GM19025 (cell line): ENCODE data around the gene RASA3.
"Not testable (repeated sequence)": the region's sequence is repeated elsewhere in the genome, so short reads cannot be mapped to it uniquely, and the experiment has no call there.

Experiments used
- ATAC-seq: cut with Tn5 transposase; IDR thresholded peaks from one replicate; pipeline ENCODE4 v1.9.1; 2021; ENCODE audit warnings: mild to moderate bottlenecking, low read depth, moderate library complexity; ENCODE audit not compliant: unreplicated experiment

Gene RASA3

DNA sequence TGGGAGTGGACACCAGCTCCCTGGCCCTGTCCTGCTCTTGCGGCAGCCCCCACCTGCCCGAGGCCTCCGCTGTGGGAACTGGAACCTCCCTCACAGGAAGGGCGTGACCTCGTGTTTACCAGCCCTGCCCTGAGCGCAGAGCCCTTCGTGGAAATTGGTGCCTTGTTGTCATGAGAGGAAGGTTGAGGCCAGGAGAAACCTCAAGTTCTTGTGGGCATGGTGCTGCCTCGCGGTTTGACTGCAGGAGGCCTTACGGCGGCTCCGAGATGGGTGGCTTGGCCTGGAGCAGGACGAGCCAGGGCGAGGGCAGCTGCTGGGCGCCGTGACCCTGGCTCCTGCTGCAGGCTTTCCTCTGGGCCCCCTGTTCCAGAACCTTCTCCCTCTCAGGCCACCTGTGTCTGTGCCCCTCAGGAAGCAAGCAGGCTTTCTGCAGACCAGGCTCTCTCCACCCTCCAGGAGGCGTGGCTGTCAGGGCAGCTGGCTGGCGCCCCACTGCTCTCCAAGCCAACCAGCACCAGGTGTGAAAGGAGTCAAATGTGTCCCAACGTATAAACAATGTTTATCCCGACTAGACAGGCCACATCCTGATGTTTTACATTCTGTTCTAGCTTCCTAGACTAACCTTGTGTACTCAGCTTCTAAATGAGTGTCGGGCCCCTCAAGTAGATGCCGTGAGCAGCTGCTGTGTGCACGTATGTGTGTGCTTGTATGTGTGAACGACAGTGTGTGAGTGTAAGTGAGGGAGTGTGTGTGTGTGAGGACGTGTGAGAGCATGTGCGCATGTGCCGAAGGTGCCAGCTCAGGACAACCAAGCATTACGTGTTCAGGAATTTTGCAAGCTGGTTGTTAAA, 10.4 kb upstream of the RASA3 start:
- ATAC-seq, result no peak

DNA sequence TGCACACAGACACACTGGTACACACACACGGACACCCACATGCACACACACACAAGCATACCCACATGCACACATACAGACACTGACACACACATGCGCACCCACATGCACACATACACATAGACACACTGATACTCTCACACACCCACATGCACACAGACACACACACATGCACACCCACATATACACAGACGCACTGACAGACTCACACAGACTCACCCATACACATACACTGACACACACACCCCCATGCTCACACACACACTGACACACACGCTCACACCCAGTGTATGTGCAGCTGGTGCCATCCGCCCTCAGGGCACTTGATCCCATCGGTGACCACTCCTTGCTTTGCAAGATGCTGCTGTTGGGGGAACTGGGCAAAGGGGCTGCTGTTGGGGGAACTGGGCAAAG, 9.7 kb upstream of the RASA3 start:
- no peak for ATAC-seq

DNA sequence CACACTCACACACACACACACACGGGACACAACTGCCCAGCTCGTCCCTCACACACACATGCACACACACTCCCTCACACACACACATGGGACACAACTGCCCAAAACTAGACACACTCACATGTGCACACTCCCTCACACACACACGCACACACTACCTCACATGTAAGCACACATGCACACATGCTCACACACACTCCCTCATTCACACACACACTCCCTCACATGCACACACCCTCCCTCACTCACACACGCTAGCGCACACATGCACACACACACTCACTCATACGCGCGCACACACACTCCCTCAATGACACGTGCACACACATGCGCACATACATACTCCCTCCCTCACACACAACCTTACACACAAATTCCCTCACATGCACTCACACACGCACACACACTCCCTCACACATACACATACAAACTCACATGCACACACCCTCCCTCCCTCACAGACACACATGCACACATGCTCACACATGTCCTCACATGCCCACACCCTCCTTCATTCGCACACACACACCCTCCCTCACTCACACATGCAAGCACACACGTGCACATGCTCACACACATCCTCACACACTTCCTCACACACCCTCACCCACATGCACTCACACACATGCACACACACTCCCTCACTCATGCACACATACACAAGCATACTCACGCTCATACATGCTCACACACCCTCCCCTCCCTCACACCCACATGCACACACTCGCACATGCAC, 9.0 kb upstream of the RASA3 start:
- ATAC-seq, result no peak

DNA sequence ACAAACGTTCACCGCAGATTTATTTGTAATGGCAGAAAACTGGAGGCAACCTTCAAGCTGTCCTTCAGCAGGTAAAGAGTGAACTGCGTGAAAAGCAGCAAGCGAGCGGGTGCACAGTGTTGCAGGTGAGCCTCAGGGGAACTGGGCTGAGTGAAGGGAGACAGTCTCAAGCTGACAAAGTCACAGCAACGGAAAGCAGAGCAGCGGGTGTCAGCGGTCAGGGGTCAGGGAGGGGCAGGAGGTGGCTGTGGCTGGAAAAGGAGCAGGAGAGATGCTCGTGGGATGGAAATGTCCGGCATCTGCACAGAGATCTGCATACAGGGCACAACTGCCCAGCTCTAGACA, 8.5 kb upstream of the RASA3 start:
- no peak for ATAC-seq

DNA sequence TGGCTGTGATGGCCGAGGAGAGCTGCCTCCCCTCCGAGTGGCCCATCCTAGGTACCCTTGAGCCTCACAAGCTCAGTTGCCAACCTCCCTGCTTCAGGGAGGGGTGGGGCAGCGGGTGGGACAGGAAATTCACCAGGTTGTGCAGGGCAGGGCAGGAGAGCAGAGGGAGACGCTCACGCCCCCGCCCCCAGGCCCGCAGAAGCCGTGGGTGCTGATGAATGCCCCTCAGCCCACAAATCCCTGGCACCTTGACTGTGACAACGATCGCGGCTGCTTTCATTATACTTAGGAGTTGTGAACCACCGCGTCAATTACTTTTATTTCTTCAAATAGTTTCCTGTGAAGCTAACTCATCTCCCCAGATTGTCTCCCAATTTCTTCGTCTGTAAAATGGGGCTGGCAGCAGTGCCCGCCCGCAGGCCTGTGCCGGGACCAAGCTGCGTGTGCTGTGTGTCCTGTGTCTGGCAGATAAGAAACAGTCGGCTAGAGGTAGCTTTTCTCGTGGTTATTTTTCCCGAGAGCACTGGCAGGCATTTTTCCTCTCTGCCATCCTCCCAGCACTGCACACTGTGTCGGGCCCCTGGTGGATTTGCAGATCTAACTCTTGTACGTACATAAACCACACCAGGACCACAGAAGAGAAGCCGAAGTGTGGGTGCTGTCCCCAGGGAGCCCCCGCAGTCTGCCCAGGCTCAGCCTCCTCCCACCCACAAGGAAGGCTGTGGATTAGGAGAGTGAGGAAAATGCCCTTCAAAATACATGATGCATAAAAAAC, 7.9 kb upstream of the RASA3 start:
- no peak for ATAC-seq

DNA sequence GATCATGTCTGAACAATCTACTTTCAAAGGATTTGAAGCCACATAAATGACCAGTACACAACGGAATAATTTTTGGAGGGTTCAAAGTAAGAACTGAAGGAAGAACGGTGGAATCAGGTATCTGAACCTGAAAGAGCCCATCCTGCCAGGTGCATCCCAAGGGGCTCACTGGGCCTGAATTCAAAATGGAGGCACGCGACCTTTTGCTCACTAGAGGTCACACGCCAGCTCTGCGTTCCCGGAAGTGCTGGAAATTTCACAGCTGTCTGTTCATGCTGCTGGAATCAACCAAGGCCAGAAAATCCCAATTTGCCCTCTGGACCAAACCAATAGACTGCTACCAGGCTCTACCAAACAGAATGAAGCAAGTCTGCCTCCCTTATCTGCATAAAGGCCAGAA, 4.2 kb upstream of the RASA3 start:
- ATAC-seq, result no peak

DNA sequence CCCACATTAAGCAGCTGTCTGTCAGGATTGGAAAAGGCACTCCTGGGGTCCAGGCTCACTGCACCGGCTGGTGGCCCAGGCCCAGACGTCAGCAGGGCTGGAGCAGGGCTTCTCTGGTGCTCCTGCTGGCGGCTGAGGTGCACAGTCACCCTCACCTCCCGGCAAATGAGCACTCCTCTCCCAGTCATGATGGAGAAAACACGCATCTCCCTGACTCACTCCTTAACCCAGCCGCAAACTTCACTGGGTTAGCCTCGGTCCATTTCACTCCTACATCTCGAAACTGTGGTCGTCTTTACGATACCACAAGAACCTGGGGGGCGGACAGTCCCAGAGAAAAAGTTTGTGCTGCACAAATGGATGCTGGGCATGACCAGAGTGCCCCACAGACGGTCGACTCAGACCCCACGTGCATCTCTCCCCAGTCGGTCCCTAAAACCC, 3.3 kb upstream of the RASA3 start:
- ATAC-seq, result no peak

DNA sequence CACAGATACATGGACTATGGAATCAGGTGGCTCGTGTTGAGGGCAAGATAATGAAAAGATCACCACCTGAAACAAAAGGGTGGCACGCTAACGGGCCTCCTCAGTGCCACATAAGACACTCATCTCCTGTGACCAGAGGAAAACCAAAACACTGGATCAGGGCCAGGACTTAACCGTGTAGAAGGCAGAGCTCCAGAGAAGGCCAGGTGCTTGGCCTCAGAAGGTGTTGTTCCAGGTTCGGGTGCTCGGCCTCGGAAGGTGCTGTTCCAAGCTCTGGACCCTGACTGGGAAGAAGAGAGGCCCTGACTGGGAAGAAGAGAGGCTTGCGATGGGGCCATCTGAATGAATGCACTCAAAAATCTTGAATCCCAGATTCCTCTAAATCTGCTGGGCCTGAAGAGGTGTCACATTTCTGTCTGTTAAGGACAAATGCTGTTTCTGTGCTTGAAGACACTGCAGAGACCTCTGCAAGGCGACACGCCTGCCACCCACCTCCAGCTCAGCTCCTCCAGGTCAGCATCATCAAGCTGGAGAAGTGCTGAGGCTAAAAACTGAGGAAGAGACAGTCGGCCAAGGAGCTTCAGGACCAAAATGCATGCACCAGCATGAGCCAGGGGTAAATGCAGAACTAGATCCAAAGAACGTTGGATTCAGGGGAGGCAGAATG, 2.7 kb upstream of the RASA3 start:
- ATAC-seq, result no peak

DNA sequence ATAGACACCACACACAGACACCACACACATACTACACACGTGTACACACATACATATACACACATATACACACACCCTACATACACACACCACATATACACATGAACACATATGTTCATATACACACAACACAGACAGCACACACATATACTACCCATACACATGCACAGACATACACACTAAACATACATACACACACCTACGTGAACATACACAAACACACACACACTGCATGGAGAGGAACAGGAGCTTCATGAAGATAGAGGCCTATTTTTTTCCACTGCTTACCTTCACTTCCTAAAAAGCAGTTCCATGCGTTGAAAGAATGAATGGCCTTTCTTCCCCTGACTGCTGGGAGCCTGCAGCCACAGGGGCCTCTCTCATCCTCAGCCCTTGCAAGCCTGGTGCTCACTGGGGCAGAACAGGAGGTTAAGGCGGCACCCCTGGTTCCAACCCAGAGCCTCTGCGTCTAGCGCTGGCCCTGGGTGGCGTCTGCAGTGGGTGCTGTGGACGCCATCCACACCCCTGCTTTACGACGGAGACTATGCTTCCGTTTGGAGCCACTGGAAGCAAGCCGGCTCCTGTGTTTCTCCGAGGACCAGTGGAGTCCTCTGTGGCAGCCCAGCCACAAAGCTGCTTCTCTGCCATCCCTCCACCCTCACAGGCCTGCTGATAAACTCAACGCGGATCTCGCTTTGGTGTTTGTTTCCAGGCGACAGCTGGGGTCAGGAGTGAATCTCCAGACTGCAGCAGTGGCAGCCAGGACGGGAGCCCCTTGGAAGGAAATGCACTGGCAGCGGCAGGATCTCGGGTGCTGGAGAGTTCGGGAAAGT, 1.9 kb upstream of the RASA3 start:
- ATAC-seq, result no peak

DNA sequence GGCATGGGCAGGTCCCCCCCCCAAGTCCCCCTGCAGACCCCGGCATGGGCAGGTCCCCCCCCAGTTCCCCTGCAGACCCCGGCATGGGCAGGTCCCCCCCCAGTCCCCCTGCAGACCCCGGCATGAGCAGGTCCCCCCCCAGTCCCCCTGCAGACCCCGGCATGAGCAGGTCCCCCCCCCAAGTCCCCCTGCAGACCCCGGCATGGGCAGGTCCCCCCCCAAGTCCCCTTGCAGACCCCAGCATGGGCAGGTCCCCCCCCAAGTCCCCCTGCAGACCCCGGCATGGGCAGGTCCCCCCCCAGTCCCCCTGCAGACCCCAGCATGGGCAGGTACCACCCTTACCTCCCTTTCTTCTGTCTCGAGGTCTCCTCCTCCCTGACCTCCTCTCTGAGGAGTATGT, 1.1 kb upstream of the RASA3 start:
- ATAC-seq, result not testable (repeated sequence)

DNA sequence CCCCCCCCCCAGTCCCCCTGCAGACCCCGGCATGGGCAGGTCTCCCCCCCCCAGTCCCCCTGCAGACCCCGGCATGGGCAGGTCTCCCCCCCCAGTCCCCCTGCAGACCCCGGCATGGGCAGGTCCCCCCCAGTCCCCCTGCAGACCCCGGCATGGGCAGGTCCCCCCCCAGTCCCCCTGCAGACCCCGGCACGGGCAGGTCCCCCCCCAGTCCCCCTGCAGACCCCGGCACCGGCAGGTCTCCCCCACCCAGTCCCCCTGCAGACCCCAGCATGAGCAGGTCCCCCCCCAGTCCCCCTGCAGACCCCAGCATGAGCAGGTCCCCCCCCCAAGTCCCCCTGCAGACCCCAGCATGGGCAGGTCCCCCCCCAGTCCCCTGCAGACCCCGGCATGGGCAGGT, 703 bp upstream of the RASA3 start:
- ATAC-seq, result not testable (repeated sequence)

DNA sequence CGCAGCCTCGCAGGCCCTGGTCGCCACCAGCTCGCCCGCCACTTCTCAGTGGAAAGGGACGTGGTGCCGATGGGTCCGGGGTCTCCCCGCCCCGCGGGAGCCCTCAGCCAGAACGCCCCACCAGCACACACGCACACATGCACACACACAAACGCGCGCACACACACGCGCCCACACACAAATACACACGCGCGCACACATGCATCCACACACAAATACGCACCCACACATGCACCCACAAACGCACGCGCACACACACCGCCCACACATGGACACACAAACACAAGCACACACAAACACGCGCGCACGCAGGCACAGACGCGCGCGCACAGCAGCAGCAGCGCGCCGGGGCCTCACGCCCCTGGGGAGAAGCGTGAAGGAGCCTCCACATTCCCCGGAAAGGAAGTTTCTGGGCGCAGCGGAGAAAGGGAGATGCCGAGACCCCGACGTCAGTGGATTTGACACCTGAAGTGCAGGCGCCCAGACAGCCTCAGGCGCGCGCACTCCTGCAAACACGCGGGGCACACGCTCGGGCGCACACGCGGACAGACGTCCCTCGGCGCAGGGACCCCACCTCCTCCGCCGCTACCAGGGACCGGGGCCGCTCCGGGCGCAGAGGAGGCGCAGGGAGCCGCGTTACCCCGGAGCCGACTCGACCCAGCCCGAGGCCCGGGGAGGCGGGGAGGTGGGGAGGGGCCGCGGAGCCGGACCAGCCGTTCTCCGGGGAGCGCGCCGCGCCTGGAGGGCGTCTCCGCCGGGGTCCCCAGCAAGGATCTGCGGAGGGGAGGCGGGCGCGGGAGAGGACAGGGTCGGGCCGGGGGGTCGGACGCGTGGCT, 622 bp downstream of the RASA3 start:
- peak; percentile 2 for ATAC-seq

DNA sequence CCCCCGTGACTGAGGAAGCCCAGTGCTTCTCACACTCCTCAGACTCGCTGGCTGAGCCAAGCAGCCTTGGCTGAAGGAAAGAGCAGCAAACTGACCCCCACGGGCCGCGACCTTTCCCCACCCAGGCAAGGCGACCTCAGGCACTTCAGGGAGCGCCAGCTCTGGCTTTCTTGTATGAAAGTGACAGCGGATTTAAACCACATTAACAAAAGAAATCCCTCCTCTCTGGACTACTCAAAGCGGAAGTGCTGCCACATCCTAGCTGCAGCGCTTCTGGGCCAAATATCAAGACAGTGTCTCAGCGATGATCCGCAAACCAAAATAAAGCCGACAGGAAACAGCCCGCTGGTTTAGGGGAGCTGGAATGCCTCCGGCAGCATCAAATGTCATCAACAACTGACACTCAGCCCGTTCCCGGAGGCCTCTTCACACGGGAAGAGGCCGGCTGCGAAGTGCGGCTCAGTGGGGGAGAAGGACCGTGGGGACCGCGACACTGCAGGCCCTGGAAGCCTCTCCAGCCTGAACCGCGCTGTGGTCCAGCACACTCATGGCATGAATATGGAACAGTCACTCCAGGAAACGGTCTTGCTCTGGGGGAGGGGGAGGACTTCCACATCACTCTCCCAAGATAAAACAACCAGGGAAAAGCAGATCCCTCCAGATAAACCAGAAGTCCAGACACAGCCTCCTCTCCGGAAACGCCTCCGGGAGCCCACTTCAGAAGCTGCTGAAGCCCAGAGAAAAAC, 1.4 kb downstream of the RASA3 start:
- no peak for ATAC-seq

DNA sequence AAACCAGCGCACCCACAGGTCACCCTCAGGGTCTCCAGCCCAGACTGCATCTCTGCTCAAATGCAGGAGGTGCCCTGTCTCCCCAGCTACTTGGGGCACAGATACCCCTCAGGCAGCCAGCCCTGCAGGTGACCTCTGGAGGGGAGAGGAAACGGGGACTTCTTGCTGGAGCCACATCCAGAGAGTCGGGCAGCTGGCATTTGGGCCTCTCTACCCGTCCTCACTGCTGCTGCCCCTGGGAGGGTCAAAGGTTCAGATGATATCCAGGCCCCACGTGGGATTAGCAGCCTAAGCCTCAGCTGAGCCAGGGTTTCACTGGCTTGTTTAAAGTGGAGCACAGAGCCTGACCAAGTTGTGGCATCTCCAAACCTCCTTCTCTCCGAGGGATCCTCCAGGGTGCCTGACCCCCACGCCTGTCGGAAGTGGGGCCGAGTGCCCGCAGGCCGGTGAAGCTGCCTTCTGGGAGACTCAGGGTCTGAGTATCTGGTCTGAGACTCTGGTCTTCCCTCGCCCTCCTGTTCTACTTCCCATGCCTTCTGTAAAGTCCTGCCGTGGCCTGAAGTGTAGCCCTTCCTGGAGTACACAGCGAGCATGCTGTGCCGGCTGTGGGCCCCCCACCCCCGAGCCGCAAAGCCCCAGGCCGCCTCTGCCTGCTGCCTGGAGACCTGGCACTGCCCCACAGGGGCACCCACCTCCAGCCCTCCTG, 2.1 kb downstream of the RASA3 start:
- no peak for ATAC-seq

DNA sequence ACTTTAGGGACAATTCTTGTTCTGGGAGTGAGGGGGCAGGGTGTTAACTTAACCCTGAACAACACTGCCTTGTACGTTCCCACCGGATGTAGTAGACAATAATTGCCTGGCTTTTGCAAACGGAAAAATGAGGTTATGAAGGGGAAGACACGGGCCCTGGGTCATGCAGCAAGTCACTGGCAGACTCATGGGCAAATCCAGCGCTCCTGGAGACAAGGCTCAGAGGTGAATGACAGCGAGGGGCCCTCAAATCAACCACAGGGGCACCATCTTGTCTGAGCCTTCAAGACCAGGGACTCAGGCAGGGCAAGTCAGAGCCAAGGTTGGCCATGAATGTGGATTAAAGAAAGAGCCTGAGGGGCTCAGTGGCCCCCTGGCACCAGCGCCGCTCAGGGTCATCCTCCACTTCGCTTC, 2.8 kb downstream of the RASA3 start:
- no peak for ATAC-seq

DNA sequence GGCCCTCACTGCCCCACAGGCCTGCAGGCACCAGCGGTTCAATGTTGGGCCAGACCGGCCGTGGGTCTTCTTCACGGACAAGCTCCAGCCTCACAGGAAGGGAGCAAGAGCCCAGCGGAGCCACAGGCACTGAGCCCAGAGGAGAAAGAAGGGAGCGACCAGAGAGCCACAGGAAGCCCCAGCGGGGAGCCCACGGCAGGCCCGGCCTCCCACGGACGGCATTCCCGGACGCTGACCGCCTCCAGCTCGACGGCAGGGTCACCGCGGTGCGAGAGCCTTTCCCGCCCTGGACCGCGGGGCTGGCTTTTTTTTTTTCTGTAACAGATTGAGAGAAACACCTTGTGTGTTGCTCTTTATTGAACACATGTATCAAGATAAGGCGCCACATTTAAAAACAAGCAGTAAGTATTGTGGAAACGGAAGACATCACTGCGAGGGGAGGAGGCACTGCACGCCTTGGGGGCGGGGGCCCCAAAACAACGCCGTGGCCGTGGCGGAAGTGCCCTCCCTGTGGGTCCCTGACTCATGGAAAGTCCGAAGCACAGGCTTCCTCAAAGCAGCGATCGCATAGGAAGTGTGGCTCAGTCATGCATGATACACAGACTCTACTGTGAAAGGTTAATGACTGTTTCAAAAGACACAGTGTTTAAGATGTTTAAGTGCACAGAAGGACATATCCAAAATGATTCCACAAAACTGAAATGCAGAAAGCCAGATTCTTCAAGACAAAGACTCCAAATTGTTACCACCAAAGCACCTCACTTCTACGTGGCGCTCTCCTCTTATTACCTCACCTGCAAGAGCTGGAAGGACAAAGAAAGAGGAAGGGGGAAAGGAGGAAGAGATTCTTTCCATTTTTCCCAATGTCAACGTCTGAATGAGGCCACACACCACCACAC, 3.5 kb downstream of the RASA3 start:
- peak; percentile 51 for ATAC-seq

DNA sequence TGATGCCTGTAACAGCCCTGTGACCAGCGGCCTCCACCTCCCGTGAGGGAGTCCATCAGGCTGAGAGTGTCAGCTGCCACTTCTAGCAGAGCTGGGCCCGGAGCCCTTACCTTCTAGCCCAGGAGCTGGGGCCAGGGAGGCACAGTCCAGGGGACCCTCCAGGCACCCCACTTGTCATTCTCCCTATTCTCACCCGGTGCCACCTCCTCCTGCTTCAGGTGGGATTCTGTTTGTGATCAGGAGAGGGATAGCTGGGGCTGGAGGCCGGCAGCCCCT, 4.1 kb downstream of the RASA3 start:
- no peak for ATAC-seq
